NK-92 (cell line): ENCODE data around the gene FANCD2.
"Not testable (repeated sequence)": the region's sequence is repeated elsewhere in the genome, so short reads cannot be mapped to it uniquely, and the experiment has no call there.

Experiments used
- DNase-seq: peaks from one replicate; lab custom pipeline; 2025; ENCODE audit not compliant: unreplicated experiment; lab: John Stamatoyannopoulos, UW

Gene FANCD2

DNA sequence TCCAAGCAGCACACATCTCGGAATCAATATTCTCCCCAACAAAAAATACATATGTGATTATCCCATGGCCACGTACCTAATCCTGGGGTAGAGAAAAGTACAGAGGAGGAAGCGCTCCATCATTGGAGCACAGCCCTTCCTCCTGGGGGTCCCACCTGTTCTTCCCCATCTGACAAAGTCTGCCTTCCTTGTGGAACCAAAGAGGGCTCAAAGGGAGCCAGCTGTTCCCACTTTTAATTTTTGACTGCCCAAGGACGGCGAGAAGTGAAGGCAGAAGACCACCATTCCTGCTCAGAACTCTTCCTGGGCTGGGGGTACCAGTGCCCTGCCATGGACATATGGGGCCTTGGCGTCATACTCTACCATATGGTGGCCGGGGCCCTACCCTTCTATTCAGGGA, 14.1 kb upstream of the FANCD2 start:
- no peak for DNase-seq

- DNase-seq: no peak
Measured at GRCh38 chr3:10015461-10015904, 10.8 kb upstream of the FANCD2 start.

GRCh38 chr3:10017636-10018292, 8.5 kb upstream of the FANCD2 start:
- peak; percentile 7 for DNase-seq

DNA sequence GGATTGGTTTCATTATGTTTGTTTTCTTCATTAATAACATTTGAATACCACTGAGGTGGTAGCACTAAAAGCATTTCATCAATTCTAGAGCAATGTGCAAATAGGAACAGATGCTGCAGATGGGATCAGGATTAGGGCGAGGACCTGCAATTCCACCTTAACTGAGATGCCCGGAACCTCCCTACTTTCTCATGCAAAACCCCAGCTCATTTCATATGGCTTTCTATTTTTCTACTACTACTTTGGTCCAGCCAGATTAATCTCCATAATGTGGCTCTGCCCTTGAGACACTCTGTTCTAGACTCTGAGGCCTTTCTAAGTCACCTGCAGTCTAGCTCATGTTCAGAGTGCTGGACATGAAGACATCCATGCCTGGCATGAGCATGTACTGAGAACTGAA, 7.4 kb upstream of the FANCD2 start:
- not testable (repeated sequence) for DNase-seq

DNA sequence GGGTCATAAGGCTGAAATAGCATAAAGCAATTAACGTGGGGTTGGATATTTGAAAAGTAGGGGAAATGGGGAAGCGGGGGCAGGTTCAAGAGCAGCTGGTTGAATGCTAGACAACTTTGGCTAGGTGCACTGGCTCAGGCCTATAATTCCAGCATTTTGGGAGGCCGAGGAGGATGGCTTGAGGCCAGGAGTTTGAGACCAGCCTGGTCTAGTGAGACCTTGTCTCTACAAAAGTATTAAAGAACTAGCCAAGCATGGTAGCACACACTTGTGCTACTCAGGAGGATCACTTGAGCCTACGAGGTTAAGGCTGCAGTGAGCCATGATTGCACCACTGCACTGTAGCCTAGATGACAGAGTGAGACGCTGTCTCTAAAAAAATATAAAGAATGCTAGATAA, 6.9 kb upstream of the FANCD2 start:
- no peak for DNase-seq

GRCh38 chr3:10021856-10022775, 4.1 kb upstream of the FANCD2 start:
- no peak for DNase-seq

- no peak for DNase-seq
Measured at GRCh38 chr3:10023587-10024310, 2.5 kb upstream of the FANCD2 start.

DNA sequence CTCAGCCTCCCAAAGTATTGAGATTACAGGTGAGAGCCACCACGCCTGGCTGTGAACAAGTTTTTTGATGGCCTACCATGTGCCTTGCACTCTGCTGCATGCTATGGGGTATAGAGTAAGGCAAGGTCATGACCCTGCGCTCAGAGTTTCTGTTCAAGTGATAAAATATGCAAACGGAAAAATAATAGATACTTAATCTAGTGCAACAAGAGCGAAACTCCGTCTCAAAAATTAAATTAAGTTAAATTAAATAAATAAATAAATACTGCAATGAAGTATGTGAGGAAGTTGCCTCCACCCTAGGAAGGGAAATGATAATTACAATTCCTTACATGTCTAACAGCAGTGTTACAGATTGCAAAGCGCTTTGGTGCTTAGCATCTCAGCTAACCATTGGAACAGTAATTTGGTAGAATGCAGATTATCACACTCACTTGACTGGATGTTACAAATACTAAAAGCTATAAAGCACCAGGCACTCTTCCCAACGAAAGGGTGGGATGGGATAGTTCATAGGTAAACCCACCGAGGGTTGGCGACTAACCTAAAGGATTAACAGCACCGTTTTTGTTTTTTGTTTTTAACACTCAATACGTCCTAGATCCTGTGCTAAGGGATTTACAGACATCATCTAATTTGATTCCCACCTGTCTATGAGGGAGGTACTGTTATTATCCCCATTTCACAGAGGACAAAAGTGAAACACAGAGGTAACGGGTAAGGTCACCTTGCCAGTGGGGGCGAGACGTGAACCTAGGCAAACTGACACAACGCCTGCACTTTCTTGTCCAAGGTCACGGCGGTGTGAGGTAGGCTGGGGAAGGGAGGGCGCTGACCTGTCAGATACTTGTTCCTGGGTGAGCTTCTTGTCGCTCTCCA, 793 bp upstream of the FANCD2 start:
- DNase-seq: no peak

GRCh38 chr3:10041034-10041433, 14.8 kb downstream of the FANCD2 start:
- DNase-seq: no peak

- DNase-seq: no peak
Measured at GRCh38 chr3:10047876-10048275, 21.6 kb downstream of the FANCD2 start.

DNA sequence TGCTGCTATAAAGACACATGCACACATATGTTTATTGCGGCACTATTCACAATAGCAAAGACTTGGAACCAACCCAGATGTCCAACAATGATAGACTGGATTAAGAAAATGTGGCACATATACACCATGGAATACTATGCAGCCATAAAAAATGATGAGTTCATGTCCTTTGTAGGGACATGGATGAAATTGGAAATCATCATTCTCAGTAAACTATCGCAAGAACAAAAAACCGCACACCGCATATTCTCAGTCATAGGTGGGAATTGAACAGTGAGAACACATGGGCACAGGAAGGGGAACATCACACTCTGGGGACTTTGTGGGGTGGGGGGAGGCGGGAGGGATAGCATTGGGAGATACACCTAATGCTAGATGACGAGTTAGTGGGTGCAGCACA, 26.8 kb downstream of the FANCD2 start:
- DNase-seq: not testable (repeated sequence)

- no peak for DNase-seq
Measured at GRCh38 chr3:10055097-10055496, 28.9 kb downstream of the FANCD2 start.

- not testable (repeated sequence) for DNase-seq
Measured at GRCh38 chr3:10070077-10070476, 43.8 kb downstream of the FANCD2 start.

GRCh38 chr3:10074666-10075065, 48.4 kb downstream of the FANCD2 start:
- no peak for DNase-seq

DNA sequence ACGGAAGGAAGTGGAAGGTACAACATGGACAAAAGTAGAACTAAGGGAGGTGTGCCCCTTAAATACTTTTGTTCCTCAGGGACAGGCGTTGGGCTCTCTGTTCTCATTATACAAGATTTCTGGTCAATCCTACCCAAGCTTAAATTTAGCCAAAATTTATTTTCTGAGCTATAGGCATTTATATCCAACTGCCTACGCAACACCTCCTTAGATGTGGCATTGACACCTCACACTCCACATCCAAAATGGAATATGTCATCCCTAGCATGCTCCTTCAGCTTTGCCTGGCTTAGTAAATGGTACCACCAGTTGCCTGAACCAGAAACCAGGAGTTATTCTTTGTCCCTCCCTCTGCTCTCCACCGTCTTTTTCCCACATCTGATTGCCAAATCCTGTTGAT, 55.6 kb downstream of the FANCD2 start:
- no peak for DNase-seq

DNA sequence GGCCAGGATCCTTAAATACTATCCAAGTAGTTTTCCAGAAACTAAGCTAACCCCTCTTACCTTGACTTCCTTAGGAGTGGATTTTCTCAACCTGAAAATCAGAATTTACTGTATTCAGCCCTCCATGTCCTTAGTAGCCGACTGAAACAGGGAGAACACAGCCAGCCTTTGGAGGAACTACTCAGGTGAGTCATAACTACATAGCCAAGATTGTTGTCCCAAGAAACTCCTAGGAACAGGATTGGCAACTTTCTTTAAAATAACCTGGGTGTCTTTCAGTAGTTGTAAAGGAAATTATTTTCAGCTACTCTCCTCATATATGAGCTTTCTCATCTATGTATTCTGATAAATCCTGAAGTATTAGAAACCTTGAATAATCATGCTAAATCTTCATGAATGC, 59.5 kb downstream of the FANCD2 start:
- no peak for DNase-seq

- no peak for DNase-seq
Measured at GRCh38 chr3:10088256-10088655, 62.0 kb downstream of the FANCD2 start.

DNA sequence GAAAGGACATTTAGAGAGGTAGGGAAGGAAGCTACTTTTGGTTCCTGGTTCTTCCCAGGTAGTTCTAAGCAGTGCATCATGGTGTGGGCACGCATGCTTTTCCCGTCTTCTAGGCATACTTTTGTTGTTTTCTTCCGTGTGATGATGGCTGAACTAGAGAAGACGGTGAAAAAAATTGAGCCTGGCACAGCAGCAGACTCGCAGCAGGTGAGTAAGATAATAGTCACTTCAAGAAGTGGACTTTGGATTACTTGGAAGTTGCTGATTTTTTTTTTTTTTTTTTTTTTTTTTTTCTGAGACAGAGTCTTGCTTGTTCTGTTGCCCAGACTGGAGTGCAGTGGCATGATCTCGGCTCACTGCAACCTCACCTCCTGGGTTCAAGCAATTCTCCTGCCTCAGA, 63.9 kb downstream of the FANCD2 start:
- no peak for DNase-seq

DNA sequence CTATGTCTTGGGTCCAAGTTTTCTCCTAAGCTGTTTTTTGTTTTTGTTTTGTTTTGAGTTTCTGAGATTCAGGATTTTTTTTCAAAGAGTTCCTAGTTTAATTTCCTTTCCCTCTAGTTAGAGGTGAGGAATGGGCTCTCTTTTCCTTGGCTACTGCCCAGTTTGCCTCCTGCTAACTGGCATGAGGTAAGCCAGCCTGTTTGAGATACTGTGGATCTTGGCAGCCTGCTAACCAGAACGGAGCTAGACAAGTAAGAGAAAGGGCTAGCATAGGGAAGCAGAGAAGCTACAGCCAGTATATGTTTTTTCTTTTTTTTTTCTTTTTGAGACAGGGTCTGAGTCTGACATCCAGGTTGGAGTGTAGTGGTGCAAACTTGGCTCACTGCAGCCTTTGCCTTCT, 64.5 kb downstream of the FANCD2 start:
- not testable (repeated sequence) for DNase-seq

DNA sequence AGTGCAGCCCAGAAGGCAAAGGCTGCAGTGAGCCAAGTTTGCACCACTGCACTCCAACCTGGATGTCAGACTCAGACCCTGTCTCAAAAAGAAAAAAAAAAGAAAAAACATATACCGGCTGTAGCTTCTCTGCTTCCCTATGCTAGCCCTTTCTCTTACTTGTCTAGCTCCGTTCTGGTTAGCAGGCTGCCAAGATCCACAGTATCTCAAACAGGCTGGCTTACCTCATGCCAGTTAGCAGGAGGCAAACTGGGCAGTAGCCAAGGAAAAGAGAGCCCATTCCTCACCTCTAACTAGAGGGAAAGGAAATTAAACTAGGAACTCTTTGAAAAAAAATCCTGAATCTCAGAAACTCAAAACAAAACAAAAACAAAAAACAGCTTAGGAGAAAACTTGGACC, 65.2 kb downstream of the FANCD2 start:
- DNase-seq: not testable (repeated sequence)

- no peak for DNase-seq
Measured at GRCh38 chr3:10093678-10094077, 67.4 kb downstream of the FANCD2 start.
